VCaP (cell line): Measurements from ENCODE around the gene CLSTN2.

Source experiments
- H3K27ac ChIP-seq: fragments of 450-650 bp; 2 replicates; pipeline ENCODE4 v1.5.1; 2017
- TF ChIP-seq, protein P1 (sequence below): fragments of 450-650 bp; conservative IDR thresholded peaks from 2 replicates; pipeline ENCODE4 v1.5.1; 2017; ENCODE audit warnings: mild to moderate bottlenecking, moderate library complexity

CLSTN2 gene

DNA sequence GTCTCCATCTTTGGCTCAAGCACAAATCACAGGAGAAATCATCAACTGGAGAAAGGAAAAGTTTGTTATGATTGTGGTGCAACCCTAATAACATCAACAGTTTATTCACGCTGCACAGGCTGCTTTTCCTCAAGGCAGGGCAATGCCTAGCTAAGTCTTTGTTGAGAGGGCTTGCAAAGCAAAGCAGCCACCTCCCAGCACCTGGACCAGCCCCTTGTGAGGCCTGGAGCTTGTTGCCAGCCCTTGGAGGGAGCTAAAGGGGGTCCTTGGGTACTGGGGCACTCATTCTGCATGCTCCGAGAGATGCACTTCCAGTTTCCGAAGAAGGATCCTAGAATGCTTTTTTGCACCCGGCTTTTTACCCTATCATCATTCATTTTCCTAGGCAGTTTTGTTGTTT lies 288.2 kb downstream of the CLSTN2 start:
- H3K27ac ChIP-seq, result no peak overlapping the region
- TF ChIP-seq, protein P1, sequence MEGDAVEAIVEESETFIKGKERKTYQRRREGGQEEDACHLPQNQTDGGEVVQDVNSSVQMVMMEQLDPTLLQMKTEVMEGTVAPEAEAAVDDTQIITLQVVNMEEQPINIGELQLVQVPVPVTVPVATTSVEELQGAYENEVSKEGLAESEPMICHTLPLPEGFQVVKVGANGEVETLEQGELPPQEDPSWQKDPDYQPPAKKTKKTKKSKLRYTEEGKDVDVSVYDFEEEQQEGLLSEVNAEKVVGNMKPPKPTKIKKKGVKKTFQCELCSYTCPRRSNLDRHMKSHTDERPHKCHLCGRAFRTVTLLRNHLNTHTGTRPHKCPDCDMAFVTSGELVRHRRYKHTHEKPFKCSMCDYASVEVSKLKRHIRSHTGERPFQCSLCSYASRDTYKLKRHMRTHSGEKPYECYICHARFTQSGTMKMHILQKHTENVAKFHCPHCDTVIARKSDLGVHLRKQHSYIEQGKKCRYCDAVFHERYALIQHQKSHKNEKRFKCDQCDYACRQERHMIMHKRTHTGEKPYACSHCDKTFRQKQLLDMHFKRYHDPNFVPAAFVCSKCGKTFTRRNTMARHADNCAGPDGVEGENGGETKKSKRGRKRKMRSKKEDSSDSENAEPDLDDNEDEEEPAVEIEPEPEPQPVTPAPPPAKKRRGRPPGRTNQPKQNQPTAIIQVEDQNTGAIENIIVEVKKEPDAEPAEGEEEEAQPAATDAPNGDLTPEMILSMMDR, result no peak

DNA sequence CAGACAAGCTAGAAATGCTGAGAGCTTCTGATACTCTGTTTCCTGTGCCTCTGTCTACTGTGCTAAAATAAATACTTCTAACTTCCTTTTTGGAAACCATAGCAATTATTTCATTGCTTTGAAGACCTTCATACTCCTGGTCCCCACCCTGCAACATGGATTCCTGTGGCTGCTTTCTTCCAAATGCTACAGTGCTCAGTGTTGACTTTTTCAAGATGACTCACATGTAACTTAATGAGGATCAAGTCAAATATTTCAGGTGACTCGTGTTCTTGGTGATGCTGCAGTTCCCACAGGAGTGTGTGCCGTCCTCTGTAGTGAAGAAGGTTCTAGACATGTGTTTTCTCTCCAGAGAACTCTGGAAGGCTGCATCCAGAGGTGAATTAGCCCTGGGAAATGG lies 288.6 kb downstream of the CLSTN2 start:
- TF ChIP-seq, protein P1, result no peak
- H3K27ac ChIP-seq, result no peak overlapping the region

DNA sequence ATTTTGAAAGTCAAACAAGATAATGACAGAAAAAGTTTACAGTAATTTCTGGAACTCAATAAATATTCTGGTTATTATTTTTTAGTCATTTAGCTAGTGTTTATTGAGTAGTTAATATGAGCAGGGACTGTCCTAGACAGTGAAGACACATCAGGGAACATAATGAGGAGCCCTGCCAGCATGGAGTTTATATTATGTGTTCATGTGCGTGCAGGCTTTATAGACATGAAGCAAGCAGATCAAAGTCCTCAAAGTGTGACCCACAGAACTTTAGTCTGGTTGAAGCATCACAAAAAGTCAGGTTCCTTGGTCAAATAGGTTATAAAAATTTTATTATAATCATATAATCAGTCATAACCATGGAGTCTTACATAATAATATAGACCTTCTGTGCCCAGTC lies 289.3 kb downstream of the CLSTN2 start:
- no peak overlapping the region for H3K27ac ChIP-seq
- TF ChIP-seq, protein P1, result no peak

DNA sequence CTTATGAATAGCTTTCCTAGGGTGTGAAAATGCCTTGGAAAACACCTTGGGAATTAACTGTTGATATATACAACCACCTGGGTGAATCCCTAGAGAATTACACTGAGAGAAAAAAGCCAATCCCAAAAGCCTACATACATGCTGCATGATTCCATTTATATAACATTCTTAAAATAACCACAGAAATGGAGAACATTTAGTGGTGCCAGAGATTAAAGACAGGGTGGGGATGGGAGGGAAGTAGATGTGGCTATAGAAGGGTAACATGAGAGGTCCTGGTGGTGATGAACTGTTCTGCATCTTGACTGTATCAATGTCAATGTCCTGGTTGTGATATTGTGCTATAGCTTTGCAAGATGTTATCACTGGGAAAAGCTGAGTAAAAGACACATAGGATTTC lies 291.0 kb downstream of the CLSTN2 start:
- TF ChIP-seq, protein P1, result no peak
- H3K27ac ChIP-seq, result no peak overlapping the region

DNA sequence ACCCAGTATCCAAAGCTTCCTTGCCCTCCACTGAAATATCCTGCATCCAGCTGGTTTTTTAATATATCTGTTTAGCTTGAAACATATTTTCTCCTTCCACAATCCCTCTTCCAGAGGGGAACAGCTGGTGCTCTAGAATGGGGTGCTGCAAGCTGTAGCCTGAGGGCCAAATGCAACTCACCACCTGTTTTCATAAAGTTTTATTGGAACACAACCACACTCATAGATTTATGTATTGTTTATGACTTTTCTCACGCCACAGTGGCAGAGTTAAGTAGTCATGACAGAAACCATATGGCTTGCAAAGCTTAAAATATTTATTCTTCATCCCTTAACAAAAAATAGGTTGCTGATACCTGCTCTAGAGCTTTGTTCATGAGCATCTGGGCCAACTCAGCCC lies 298.7 kb downstream of the CLSTN2 start:
- H3K27ac ChIP-seq, result no peak overlapping the region
- TF ChIP-seq, protein P1, result no peak

DNA sequence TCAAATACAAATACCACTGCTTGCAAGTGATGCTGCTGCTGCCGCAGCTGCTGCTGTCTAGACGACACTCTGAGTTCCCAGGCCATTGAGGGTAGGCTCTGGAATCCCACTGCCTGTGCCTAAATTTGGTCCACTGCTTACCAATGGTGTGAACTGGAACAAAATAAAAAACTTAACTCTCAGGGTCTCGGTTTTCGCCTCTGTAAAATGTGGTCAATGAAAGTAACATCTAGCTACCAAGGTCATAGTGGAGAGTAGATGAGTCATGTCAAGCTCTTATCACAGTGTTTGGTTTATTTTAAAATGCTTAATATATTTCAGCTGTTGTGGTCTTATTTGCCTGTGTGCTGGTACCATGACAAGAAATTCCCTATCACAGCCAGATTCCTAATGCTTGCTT lies 299.3 kb downstream of the CLSTN2 start:
- H3K27ac ChIP-seq, result no peak overlapping the region
- TF ChIP-seq, protein P1, result no peak

DNA sequence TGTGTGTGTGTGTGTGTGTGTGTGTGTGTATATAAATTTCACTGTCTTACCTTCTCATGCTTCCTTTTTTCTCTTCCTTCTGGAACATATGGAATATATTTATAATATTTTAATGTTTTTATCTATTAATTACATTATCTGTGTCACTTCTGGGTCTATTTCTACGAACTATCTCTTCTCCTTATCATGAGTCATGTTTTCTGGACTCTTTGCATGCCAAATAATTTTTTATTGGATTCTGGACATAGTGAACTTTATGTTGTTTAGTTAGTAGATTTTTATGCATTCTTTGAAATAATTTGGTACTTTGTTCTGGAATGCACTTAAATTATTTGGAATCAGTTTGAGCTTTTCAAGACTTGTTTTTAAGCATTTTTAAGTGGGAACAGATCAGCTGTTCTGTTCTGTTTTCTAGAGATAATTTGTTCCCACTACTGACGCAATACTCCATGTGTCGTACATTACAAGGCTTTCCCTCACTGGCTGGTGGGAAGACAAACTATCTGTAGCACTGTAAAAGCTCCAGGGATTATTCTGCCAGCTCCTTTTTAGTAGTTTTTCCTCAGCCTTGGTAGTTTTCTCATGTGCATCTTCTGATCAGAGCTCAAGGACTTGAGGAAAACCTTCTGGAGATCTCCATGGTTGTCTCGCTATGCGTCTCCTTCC lies 302.0 kb downstream of the CLSTN2 start:
- H3K27ac ChIP-seq, result no peak overlapping the region
- TF ChIP-seq, protein P1, result no peak
